HG03103 (cell line): ENCODE measurements around the gene NRG3.

Experiments
- ATAC-seq: cut with Tn5 transposase; IDR thresholded peaks from one replicate; pipeline ENCODE4 v1.9.1; 2021; ENCODE audit warnings: low read depth; ENCODE audit not compliant: unreplicated experiment

Gene NRG3

GRCh38 chr10:82750538-82750937, 875.5 kb downstream of the NRG3 start:
- ATAC-seq, result no peak

DNA sequence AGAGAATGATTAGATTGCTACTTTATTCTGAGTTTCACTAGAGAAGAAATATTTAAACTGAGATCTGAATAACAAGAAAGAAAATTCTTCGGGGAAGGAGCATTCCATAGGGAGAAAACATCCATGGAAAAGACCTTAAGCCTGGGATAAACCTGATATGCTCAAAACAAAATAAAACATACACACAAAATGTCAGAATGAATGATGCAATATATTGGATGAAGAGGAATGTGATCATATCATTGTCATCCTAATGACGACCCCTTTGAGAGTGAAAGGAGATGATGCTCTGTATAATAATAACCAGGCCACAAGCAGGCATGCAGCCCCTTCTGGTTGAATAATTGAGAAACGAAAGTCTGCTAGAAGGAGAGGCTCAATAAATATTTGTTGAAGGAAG, 882.4 kb downstream of the NRG3 start:
- no peak for ATAC-seq

DNA sequence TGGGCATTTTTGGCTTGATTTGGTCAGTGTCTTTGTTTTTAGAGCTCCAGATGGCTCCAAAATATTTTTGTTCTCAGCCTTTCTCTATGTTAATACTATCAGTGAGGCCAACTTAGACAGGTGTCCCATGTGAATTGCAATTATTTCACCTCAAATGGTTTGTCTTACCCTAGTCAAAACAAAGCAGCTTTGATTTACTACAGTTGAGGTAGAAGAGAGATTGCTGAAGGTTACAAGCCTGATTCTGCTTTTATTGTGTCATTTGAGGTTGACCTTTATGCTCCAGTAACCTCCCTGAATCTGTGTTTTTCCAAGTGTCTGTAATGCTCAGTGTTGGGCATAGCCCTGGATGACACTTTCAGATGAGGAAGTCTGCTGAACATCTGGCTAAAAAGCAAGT, 882.9 kb downstream of the NRG3 start:
- no peak for ATAC-seq

DNA sequence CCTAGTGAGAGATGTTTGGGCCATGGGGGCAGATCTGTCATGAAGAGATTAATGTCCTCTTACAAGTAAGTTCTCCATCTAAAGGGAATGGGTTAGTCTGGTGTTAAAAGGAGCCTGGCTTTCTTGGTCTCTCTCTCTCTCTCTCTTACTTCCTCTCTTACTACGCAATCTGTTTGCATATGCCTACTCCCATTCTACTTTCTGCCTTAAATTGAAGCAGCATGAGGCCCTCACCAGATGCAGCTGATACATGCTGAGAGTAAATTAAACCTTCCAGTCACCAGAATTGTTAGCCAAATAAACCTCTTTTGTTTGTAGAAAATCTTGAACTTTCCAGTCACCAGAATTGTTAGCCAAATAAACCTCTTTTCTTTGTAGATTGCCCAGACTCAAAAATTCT, 884.1 kb downstream of the NRG3 start:
- ATAC-seq, result no peak

- ATAC-seq, result no peak
These were observed 887.6 kb downstream of the NRG3 start for GRCh38 chr10:82762641-82763040.

DNA sequence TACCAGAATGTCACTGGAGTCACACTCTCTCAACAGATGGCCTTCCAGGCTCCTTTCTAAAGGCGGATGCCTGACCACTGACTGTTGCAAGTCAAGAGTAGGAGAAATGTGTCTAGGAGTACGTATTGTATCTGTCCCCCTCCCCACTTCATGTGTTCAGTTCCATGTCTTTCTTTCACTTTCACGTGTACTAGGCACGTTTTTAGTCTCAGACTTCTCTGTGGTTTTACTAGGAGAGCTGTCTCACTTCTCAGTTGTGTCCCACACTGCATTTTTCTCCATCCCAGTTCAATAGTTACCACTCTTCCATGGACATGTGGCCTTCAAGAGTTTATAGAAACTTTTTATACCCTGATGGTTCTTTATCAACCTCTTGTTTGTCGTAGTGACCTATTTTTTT, 893.0 kb downstream of the NRG3 start:
- no peak for ATAC-seq

- no peak for ATAC-seq
These were observed 903.9 kb downstream of the NRG3 start for GRCh38 chr10:82778908-82779307.

- ATAC-seq, result no peak
These were observed 921.5 kb downstream of the NRG3 start for GRCh38 chr10:82796510-82796909.

- ATAC-seq, result no peak
These were observed 926.3 kb downstream of the NRG3 start for GRCh38 chr10:82801289-82801688.

- no peak for ATAC-seq
These were observed 936.6 kb downstream of the NRG3 start for GRCh38 chr10:82811621-82812020.

DNA sequence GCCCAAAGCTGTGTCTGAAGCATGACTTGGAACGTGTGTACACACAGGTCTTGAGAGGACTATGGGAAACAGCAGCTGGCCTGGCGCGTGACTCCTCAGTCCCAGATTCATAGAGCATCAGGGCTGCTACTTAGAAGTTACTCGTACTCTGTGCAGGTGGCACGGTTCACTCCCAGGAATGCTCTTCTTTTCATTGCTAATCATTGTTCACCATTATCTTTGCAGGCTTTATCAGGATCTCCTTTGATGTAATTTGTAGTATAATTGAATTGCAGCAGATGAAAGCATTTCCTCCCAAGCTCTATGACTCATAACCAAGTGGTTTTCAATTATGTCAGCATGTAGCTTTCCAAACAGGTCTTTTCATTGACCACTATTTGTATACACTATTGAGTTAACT, 938.9 kb downstream of the NRG3 start:
- ATAC-seq, result no peak

GRCh38 chr10:82814635-82815034, 939.6 kb downstream of the NRG3 start:
- ATAC-seq, result no peak

DNA sequence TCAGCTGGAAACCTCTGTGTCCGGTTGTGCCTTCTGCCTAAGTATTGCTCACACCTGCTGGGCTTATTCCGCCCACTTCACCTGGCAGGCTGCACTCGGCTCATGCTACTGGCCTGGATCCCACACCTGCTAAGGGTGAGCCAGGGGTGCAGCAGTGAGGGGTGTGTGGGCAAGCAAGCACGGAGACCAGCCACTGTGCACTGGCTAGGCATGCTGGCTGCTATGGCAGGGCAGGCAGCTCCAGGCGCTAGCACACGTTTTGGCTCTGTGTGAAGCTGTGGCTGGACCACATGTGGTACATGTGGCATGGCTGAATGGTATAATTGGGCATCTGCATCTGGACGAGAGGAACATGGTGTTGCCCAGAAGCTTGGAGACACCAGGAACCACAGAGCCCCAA, 940.7 kb downstream of the NRG3 start:
- ATAC-seq, result no peak

- no peak for ATAC-seq
These were observed 942.9 kb downstream of the NRG3 start for GRCh38 chr10:82817676-82818422.

DNA sequence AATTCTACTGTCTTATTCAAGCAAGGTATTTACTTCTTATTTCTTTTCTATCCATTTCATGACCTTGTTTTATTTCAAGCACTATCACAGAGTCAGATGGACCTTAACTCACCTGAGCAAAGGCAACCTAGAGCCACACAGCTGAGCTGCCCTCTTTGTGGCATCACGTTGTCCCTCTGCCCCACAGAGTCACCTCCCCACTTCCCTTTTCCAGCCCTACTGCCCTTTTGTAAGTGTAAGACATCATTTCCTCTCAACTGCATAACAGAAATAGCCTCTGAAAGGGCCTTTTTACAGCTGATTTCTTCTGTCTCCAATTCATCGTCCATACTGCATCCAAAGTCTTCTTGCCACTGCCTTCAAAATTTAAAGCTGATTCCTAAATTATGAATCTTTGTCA, 946.0 kb downstream of the NRG3 start:
- ATAC-seq, result no peak

DNA sequence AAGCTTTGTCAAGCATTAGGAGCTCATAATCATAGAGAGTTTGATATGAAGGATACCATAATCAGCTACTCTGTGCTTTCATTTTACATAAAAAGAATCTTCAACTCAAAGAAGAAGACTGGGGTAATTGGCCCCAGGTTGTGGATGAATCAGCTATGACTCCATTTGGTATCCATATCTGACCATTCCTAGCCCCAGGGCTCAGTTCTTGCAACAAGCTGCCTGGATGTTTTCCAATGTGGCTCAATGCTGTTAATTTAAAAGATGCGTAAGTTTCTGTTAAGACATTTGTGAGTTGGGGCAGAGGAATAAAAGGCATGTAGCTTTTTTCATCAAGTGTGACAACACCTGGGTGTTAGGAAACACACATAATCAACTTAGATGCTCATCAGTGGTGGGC, 951.1 kb downstream of the NRG3 start:
- ATAC-seq, result no peak

- no peak for ATAC-seq
These were observed 952.9 kb downstream of the NRG3 start for GRCh38 chr10:82827901-82828300.

GRCh38 chr10:82847242-82847641, 972.2 kb downstream of the NRG3 start:
- ATAC-seq, result no peak

- no peak for ATAC-seq
These were observed 975.2 kb downstream of the NRG3 start for GRCh38 chr10:82850191-82850590.

DNA sequence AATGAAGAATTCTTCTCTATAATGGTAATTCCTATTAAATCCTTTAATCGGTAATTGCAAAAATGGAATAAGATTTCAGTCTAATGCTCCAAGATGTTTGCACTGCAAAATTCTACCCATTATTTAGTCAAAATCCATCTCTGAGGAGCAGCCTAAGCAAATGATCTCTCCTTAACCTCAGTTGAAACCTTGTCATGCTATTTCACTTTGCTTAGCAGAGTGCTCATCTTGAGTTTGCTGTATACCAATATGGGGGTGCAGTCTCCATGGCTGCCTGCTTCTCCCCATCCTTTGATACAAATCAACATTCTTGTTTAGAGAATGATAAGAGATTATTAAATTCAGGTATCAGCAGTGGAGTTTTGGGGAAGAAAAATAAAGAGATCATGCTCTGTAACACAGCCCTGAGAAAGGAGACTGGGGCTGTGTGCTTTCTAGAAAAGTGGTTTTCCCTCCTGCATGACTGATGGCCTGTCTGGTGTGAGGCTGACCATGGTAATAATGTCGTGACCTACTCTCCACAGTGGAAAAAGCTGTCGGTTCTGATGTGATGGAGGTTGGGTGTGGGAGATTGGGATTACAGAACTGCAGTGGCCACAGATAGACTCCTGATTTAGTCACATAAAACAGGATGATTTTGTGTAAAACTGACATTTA, 982.1 kb downstream of the NRG3 start:
- ATAC-seq, result no peak

GRCh38 chr10:82861889-82862288, 986.9 kb downstream of the NRG3 start:
- no peak for ATAC-seq

GRCh38 chr10:82865366-82865765, 990.4 kb downstream of the NRG3 start:
- no peak for ATAC-seq
